GM12878 (cell line): ENCODE measurements around the gene STARD8. TPM values are rescaled to one million over a fixed set of nuclear protein-coding genes. Genes with fewer than 3 reads are reported as not detected.

Source experiments
- ATAC-seq: fragments of 200-7000 bp; cut with Tn5 transposase; 3 replicates; pipeline ENCODE4 v1.9.1; 2020; ENCODE audit warnings: mild to moderate bottlenecking, moderate library complexity
- BruUV-seq: library from RNA; stranded (reverse); fragments of 400-500 nt; replicated peaks from 2 replicates; lab custom pipeline; 2021; lab: Mats Ljungman, UMichigan
- CTCF ChIA-PET: fragments of 300-600 bp; sonication (Branson Sonifier 250); formaldehyde crosslinking; extraction: SDS; loops from one replicate; lab custom pipeline; 2021; ENCODE audit warnings: inconsistent platforms; lab: Yijun Ruan, JAX
- POLR2A ChIA-PET: fragments of 350-600 bp; formaldehyde crosslinking; extraction: SDS; loops from one replicate; lab custom pipeline; 2021; ENCODE audit warnings: inconsistent platforms; lab: Charles Lee
- RAD21 ChIA-PET: fragments of 300-600 bp; sonication (Branson Sonifier 250); formaldehyde crosslinking; loops from one replicate; lab custom pipeline; 2023; ENCODE audit warnings: antibody characterized with exemption; ENCODE audit not compliant: unreplicated experiment; lab: Charles Lee
- SMC1A ChIA-PET: fragments of 300-600 bp; sonication (Branson Sonifier 250); formaldehyde crosslinking; loops from one replicate; lab custom pipeline; 2023; ENCODE audit not compliant: unreplicated experiment, uncharacterized antibody; lab: Charles Lee
- DNase-seq: peaks from one replicate; pipeline ENCODE4 v3.0.0-alpha.2; 2011; ENCODE audit warnings: low read depth, low spot score
- FAIRE-seq: peaks from 3 replicates; lab custom pipeline; 2011; peaks lifted over from hg19 to GRCh38; lab: Jason Lieb, UNC
- H2AFZ ChIP-seq: 2 replicates; pipeline ENCODE4 v1.6.0; 2011; ENCODE audit warnings: low read depth, low read length, control low read depth; ENCODE audit not compliant: control insufficient read depth
- H3K27ac ChIP-seq: 2 replicates; pipeline ENCODE4 v1.5.1; 2011; ENCODE audit warnings: control low read depth; ENCODE audit not compliant: control insufficient read depth, insufficient read depth
- H3K27me3 ChIP-seq, 2 experiments: replicated peaks in 1 of 2; 2 replicates each; pipeline versions ENCODE4 v1.6.0 to v1.6.1; 2011; ENCODE audit warnings: low read length in 1 of 2; ENCODE audit not compliant: control insufficient read depth in 2 of 2, insufficient read depth in 2 of 2
- H3K36me3 ChIP-seq, 2 experiments: 2 replicates each; pipeline ENCODE4 v1.5.1; 2011; ENCODE audit warnings: low read length in 1 of 2; ENCODE audit not compliant: control insufficient read depth in 2 of 2, insufficient read depth in 2 of 2
- H3K4me1 ChIP-seq: 2 replicates; pipeline ENCODE4 v1.6.1; 2011; ENCODE audit warnings: mild to moderate bottlenecking, low read length, moderate library complexity, mixed read lengths; ENCODE audit not compliant: control insufficient read depth, insufficient read depth
- H3K4me2 ChIP-seq: 2 replicates; pipeline ENCODE4 v1.6.0; 2011; ENCODE audit warnings: control low read depth; ENCODE audit not compliant: control insufficient read depth, insufficient read depth
- H3K4me3 ChIP-seq: fragments of 200-600 bp; sonication (generic); 2 replicates; pipeline ENCODE4 v1.5.1; 2016
- H3K79me2 ChIP-seq: 2 replicates; pipeline ENCODE4 v1.6.0; 2011; ENCODE audit warnings: low read length; ENCODE audit not compliant: control insufficient read depth, insufficient read depth
- H3K9ac ChIP-seq: 2 replicates; pipeline ENCODE4 v1.8.0; 2011; ENCODE audit warnings: low read length, control low read depth, mixed read lengths; ENCODE audit not compliant: control insufficient read depth, insufficient read depth
- H3K9me3 ChIP-seq: replicated peaks from 3 replicates; pipeline ENCODE4 v1.5.1; 2011; ENCODE audit warnings: mild to moderate bottlenecking, low read length; ENCODE audit not compliant: control insufficient read depth, insufficient read depth
- H4K20me1 ChIP-seq: 2 replicates; pipeline ENCODE4 v1.6.0; 2011; ENCODE audit not compliant: control insufficient read depth, insufficient read depth
- KAT2A ChIP-seq: conservative IDR thresholded peaks from 2 replicates; pipeline ENCODE4 v1.6.1; 2011; ENCODE audit warnings: low read depth, low read length; ENCODE audit not compliant: control insufficient read depth
- MEF2A ChIP-seq: IDR thresholded peaks from 2 replicates; pipeline ENCODE4 v1.6.1; 2011; ENCODE audit warnings: low read depth, mild to moderate bottlenecking, low read length, moderate library complexity; ENCODE audit not compliant: insufficient read depth
- MLLT1 ChIP-seq: fragments of 450-650 bp; IDR thresholded peaks from 2 replicates; pipeline ENCODE4 v1.6.1; 2016; ENCODE audit warnings: mild to moderate bottlenecking
- MTA2 ChIP-seq: fragments of 450-650 bp; IDR thresholded peaks from 2 replicates; pipeline ENCODE4 v1.6.1; 2016; ENCODE audit warnings: low read depth, mild to moderate bottlenecking, moderate library complexity
- POLR2AphosphoS2 ChIP-seq: IDR thresholded peaks from 2 replicates; pipeline ENCODE4 v1.6.1; 2011; ENCODE audit warnings: low read depth, mild to moderate bottlenecking, low read length, improper control_type of control experiment, moderate library complexity
- POU2F2 ChIP-seq: IDR thresholded peaks from 3 replicates; pipeline ENCODE4 v1.6.1; 2011; ENCODE audit warnings: low read depth, mild to moderate bottlenecking, low read length, borderline replicate concordance
- SPI1 ChIP-seq: IDR thresholded peaks from 2 replicates; pipeline ENCODE4 v1.6.1; 2011; ENCODE audit warnings: low read depth, mild to moderate bottlenecking, low read length, moderate library complexity, borderline replicate concordance; ENCODE audit not compliant: insufficient read depth
- YBX1 ChIP-seq: fragments of 450-650 bp; IDR thresholded peaks from 2 replicates; pipeline ENCODE4 v1.6.1; 2016; ENCODE audit warnings: antibody characterized with exemption
- YY1 ChIP-seq: IDR thresholded peaks from 2 replicates; pipeline ENCODE4 v1.6.1; 2011; ENCODE audit warnings: low read depth, mild to moderate bottlenecking, low read length
- WGBS: methylation state at CpG from one replicate; pipeline ENCODE4 v1.1.6; 2016; ENCODE audit warnings: low lambda C conversion rate; ENCODE audit not compliant: insufficient replicate concordance, insufficient coverage; ENCODE audit errors: missing lambda C conversion rate; 5-methylcytosine and 5-hydroxymethylcytosine counted together
- in situ Hi-C: fragments of 300-500 bp; cut with MboI; formaldehyde crosslinking; loops from 9 replicates; pipeline ENCODE4 v1.14.3; 2018; ENCODE audit warnings: mixed read lengths
- intact Hi-C: fragments of 100-400 bp; cut with micrococcal nuclease; formaldehyde crosslinking; loops from one replicate; pipeline ENCODE4 v1.14.2; 2022; ENCODE audit not compliant: unreplicated experiment
- polyA plus RNA-seq, 11 experiments: library from polyadenylated mRNA; depleted of rRNA in 4 of 11; unstranded in 6 of 11; stranded (reverse) in 5 of 11; fragments of >200 nt; fragmentation: Nextera tagmentation in 4 of 11; fragmentation: Illumina TruSeq in 1 of 11; extraction: Ambion mirVana in 4 of 11; extraction: Trizol in 1 of 11; gene quantifications; 1 replicate in 1 of 11; 2 replicates in 10 of 11; pipeline versions ENCODE4 v1.2.1 to v1.2.3, GENCODE V29; 2011 to 2016; ENCODE audit warnings: inconsistent platforms in 2 of 11, missing spikeins in 2 of 11, low read depth in 1 of 11
- total RNA-seq, 4 experiments: library from RNA; depleted of rRNA in 3 of 4; stranded (reverse); fragments of >200 nt in 3 of 4; fragmentation: Illumina TruSeq in 1 of 4; extraction: Trizol in 1 of 4; gene quantifications; 2 replicates each; pipeline versions ENCODE4 v1.2.1 to v1.2.3, GENCODE V29; 2013 to 2021
- TF ChIP-seq, protein P1 (sequence below): fragments of 450-650 bp; IDR thresholded peaks from 2 replicates; pipeline ENCODE4 v1.6.1; 2014; ENCODE audit warnings: mild to moderate bottlenecking
- TF ChIP-seq, protein P2 (sequence below): fragments of 150-350 bp; IDR thresholded peaks from 2 replicates; pipeline ENCODE4 v1.6.1; 2014; ENCODE audit warnings: mild to moderate bottlenecking, low read depth, low read length

The STARD8 gene
- total and polyA plus RNA-seq, 10 of the 15 experiments (the other 5 are each of a cell fraction or from before 2014, with no cell fraction given), result 0.03 to 0.14 (median 0.07) TPM; not detected in 6

DNA sequence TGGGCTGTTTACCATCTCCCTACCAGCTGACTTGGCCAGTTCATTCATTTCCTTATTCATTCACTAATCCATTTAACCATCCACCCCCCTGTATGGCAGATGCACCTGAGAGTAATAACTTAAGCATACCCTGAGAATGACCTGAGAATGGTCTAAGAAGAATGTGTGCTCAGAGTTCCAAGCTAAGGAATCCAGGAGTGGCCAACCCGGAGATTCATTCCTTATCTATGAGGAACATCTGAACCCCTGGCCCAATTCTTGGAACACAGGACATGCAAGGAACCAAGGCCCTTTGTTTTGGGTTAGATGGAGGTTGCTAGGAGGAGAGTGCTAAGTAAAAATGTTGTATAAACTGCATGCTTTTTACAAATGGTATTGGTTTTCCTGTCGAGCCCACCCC lies 13.5 kb upstream of the STARD8 start:
- ChIA-PET POLR2A (no interaction called here), SMC1A (no interaction called here), RAD21 (no interaction called here), CTCF (interaction anchor here (1.2 kb wide), 2 partner anchors 36 to 122 kb away, joined by 3 read pairs; no protein-coding TSS in a partner anchor)
- WGBS, result 25% methylated on average over 2 of the region's 2 CpGs
- FAIRE-seq (no peak), DNase-seq (no peak), ATAC-seq (no peak)
- no peak overlapping the region for H3K9ac ChIP-seq
- intact Hi-C loops (no loop called here), in situ Hi-C loops (no loop called here)
- H3K4me1 ChIP-seq, result no peaks in the 10 kb centered on the region
- H3K9me3 ChIP-seq, result no peaks in the 10 kb centered on the region
- H3K27me3 ChIP-seq, result no peaks in the 10 kb centered on the region
- TF ChIP-seq MLLT1, result no peak
- TF ChIP-seq, protein P1, sequence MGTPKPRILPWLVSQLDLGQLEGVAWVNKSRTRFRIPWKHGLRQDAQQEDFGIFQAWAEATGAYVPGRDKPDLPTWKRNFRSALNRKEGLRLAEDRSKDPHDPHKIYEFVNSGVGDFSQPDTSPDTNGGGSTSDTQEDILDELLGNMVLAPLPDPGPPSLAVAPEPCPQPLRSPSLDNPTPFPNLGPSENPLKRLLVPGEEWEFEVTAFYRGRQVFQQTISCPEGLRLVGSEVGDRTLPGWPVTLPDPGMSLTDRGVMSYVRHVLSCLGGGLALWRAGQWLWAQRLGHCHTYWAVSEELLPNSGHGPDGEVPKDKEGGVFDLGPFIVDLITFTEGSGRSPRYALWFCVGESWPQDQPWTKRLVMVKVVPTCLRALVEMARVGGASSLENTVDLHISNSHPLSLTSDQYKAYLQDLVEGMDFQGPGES, result no peak
- TF ChIP-seq MEF2A, result no peak
- no peak for TF ChIP-seq KAT2A
- TF ChIP-seq YY1, result no peak
- TF ChIP-seq POU2F2, result no peak
- TF ChIP-seq SPI1, result no peak
- no peak for TF ChIP-seq POLR2AphosphoS2
- TF ChIP-seq, protein P2, sequence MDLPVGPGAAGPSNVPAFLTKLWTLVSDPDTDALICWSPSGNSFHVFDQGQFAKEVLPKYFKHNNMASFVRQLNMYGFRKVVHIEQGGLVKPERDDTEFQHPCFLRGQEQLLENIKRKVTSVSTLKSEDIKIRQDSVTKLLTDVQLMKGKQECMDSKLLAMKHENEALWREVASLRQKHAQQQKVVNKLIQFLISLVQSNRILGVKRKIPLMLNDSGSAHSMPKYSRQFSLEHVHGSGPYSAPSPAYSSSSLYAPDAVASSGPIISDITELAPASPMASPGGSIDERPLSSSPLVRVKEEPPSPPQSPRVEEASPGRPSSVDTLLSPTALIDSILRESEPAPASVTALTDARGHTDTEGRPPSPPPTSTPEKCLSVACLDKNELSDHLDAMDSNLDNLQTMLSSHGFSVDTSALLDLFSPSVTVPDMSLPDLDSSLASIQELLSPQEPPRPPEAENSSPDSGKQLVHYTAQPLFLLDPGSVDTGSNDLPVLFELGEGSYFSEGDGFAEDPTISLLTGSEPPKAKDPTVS, result no peak
- no peak for TF ChIP-seq YBX1
- TF ChIP-seq MTA2, result no peak
- no peak overlapping the region for H3K27ac ChIP-seq
- no peaks in the 10 kb centered on the region for H3K36me3 ChIP-seq
- no peaks in the 10 kb centered on the region for H4K20me1 ChIP-seq
- no peak overlapping the region for H3K4me2 ChIP-seq
- H3K4me3 ChIP-seq, result no peak overlapping the region
- BruUV-seq, result no TSS peak
- H3K79me2 ChIP-seq, result no peaks in the 10 kb centered on the region
- H2AFZ ChIP-seq, result no peak overlapping the region
